Epidermal melanocyte (primary cell): ENCODE measurements around the gene PAM.
"Not testable (repeated sequence)": the region's sequence is repeated elsewhere in the genome, so short reads cannot be mapped to it uniquely, and the experiment has no call there.

Experiments
- DNase-seq: peaks from one replicate; pipeline ENCODE4 v3.0.0; 2011; ENCODE audit warnings: low spot score; ENCODE audit not compliant: insufficient read length

PAM gene

DNA sequence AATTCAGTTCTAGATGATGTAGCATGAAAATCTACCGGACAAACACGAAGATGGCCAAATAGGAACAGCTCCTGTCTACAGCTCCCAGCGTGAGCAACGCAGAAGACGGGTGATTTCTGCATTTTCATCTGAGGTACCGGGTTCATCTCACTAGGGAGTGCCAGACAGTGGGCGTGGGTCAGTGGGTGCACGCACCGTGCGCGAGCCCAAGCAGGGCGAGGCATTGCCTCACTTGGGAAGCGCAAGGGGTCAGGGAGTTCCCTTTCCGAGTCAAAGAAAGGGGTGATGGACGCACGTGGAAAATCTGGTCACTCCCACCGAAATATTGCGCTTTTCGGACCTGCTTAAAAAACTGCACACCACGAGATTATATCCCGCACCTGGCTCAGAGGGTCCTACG is 291.6 kb downstream of the PAM start:
- DNase-seq, result not testable (repeated sequence)

DNA sequence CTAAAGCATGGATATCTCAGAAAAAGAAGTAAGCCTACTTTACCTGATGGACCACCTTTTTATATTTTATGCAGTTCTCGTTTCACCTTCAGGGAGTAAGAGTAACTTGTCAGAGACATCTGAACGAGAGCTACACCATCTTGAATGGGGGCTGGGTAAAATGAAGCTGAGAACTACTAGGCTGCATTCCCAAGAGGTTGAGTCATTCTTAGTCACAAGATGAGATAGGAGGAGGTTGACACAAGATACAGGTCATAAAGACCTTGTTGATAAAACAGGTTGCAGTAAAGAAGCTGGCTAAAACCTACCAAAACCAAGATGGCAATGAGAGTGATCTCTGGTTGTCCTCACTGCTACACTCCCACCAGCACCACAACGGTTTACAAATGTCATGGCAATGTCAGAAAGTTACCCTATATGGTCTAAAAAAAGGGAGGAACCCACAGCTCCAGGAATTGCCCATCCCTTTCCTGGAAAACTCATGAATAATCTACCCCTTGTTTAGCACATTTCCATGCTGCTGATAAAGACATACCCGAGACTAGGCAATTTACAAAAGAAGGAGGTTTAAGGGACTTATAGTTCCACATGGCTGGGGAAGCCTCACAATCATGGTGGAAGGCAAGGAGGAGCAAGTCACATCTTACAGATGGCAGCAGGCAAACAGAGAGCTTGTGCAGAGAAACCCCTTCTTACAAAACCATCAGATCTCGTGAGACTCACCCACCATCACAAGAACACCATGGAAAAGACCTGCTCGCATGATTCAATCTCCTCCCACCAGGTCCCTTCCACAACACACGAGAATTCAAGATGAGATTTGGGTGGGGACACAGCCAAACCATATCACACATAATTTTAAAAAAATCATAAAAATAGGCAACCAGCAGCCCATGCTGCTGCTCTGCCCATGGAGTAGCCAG is 302.4 kb downstream of the PAM start:
- DNase-seq, result no peak

DNA sequence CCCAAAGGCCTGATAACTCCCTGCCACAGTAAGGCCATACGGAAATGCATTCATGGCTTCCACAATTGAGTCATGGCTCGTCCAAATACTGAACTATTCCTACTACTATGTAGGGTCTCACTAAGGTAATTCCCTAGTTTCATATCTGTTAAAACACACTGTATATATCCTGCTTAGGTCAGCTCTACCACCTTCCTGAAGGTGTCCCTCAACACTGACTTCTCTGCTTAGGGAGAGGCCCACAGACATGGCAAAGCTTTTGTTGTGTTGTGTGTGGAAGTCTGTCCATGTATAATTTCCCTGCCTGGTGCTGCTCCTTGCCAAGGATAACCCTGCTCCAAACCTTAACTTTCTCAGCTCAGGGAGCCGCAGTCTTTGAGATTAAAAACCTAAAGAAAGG is 304.4 kb downstream of the PAM start:
- DNase-seq, result no peak

DNA sequence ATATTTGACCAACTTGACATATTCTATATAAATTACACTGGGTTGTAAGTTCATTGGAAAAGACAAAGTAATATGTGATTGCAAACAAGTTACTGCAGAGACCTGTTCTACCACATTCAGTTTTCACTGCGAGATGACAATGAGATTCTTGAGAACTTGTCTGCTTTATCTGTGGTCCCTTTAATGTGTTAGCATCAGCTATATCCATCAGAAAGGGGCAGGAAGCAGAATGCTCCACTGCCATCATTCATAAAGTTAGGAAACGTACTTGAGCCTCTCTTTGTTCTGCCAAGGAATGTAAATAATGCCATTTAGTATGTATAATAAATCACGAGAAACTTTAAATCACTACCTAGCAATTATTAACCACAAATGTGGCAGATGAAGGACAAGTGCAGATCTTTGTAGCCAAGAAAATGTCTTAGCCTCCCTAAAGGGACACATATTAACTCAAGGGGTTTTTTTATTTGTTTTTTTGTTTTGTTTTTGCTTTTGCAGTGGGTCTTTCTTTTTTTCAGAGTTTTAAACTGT is 305.4 kb downstream of the PAM start:
- DNase-seq, result no peak

DNA sequence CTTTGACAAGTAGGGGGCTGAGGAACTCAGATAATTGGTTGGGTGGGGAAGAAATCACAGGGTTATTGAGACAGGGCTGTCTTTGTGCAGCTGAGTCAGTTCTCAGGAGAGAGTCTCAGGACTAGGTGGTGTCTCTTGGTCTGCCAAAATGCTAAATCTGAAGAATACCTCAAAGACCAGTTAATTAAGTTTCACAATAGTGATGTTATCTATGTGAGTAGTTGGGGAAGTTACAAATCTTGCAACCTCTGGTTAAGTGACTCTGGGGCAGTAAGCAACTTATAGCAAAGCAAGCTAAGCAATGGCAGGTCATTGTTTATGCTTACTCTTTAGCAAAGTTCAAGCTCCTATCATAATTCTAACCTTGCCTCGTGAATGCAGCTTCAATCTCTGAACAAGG is 311.2 kb downstream of the PAM start:
- DNase-seq, result no peak

DNA sequence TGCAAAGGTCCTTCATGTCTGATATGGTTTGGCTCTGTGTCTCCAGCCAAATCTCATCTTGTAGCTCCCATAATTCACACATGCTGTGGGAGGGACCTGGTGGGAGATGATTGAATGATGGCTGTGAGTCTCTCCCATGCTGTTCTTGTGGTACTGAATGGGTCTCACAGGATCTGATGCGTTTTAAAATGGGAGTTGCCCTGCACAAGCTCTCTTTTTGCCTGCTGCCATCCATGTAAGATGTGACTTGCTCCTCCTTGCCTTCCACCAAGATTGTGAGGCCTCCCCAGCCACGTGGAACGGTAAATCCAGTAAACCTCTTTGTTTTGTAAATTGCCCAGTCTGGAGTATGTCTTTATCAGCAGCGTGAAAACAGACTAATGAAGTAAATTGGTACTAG is 318.4 kb downstream of the PAM start:
- DNase-seq, result not testable (repeated sequence)

DNA sequence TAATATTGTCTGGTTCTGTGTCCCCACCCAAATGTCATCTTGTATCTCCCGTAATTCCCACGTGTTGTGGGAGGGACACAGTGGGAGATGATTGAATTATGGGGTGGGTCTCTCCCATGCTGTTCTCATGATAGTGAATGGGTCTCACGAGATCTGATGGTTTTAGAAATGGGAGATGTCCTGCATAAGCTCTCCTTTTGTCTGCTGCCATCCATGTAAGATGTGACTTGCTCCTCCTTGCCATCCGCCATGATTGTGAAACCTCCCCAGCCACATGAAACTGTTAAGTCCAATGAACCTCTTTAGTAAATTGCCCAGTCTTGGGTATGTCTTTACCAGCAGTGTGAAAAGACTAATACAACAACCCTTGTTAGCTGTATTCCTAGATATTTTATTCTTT is 320.3 kb downstream of the PAM start:
- no peak for DNase-seq
